A673 (cell line): ENCODE measurements around the gene RP9. TPM values are rescaled to one million over a fixed set of nuclear protein-coding genes. Genes with fewer than 3 reads are reported as not detected.

ENCODE experiments used
- BruUV-seq: library from RNA; stranded (reverse); fragments of 400-500 nt; replicated peaks from 2 replicates; lab custom pipeline; 2021; lab: Mats Ljungman, UMichigan
- CTCF ChIA-PET: fragments of 300-600 bp; sonication (Branson Sonifier 250); formaldehyde crosslinking; loops from one replicate; lab custom pipeline; 2022; ENCODE audit warnings: antibody characterized with exemption; lab: Charles Lee
- POLR2A ChIA-PET: fragments of 300-600 bp; sonication (Branson Sonifier 250); formaldehyde crosslinking; loops from one replicate; lab custom pipeline; 2022; ENCODE audit warnings: antibody characterized with exemption; ENCODE audit not compliant: low non-redundant PET; lab: Charles Lee
- DNase-seq: peaks from one replicate; pipeline ENCODE4 v3.0.0-alpha.2; 2015; ENCODE audit warnings: low spot score
- H3K27ac ChIP-seq: fragments of 200-600 bp; sonication (generic); 2 replicates; pipeline ENCODE4 v1.5.1; 2016; ENCODE audit warnings: mixed run types, low read depth, mild to moderate bottlenecking, mixed read lengths, antibody characterized with exemption, low read length; ENCODE audit not compliant: poor library complexity, severe bottlenecking
- H3K27me3 ChIP-seq: fragments of 200-600 bp; sonication (generic); replicated peaks from 2 replicates; pipeline ENCODE4 v1.6.1; 2017; ENCODE audit warnings: mixed run types, low read depth, mild to moderate bottlenecking, mixed read lengths, antibody characterized with exemption, low read length; ENCODE audit not compliant: insufficient read depth, poor library complexity
- H3K36me3 ChIP-seq: fragments of 200-600 bp; sonication (generic); 2 replicates; pipeline ENCODE4 v1.6.1; 2016; ENCODE audit warnings: mixed run types, mild to moderate bottlenecking, mixed read lengths, antibody characterized with exemption, low read length; ENCODE audit not compliant: insufficient read depth, poor library complexity, severe bottlenecking
- H3K4me1 ChIP-seq: fragments of 200-600 bp; sonication (generic); 2 replicates; pipeline ENCODE4 v1.6.1; 2017; ENCODE audit warnings: mixed run types, mild to moderate bottlenecking, mixed read lengths, antibody characterized with exemption, low read length; ENCODE audit not compliant: insufficient read depth, poor library complexity, severe bottlenecking
- H3K4me3 ChIP-seq: fragments of 200-600 bp; sonication (generic); 2 replicates; pipeline ENCODE4 v1.5.1; 2016; ENCODE audit warnings: low read depth, mixed run types, mild to moderate bottlenecking, mixed read lengths, low read length; ENCODE audit not compliant: poor library complexity, severe bottlenecking
- H3K9me3 ChIP-seq: fragments of 200-600 bp; sonication (generic); 2 replicates; pipeline ENCODE4 v1.6.1; 2016; ENCODE audit warnings: mixed run types, low read depth, mild to moderate bottlenecking, mixed read lengths, antibody characterized with exemption, low read length; ENCODE audit not compliant: poor library complexity, severe bottlenecking
- EZH2 ChIP-seq: fragments of 200-600 bp; sonication (generic); IDR thresholded peaks from 2 replicates; pipeline ENCODE4 v1.6.1; 2017; ENCODE audit warnings: borderline replicate concordance, low read depth, mild to moderate bottlenecking, mixed read lengths, antibody characterized with exemption, low read length; ENCODE audit not compliant: poor library complexity, severe bottlenecking
- intact Hi-C: fragments of 100-400 bp; cut with micrococcal nuclease; formaldehyde crosslinking; loops from one replicate; pipeline ENCODE4 v1.10.0; 2022; ENCODE audit not compliant: unreplicated experiment
- total RNA-seq: library from RNA; stranded (reverse); gene quantifications from 2 replicates; pipeline ENCODE4 v1.2.3, GENCODE V29; 2021
- TF ChIP-seq, protein P1 (sequence below): fragments of 300-800, 200-600 bp; sonication (generic); conservative IDR thresholded peaks from 2 replicates; pipeline ENCODE4 v1.5.1; 2017; ENCODE audit warnings: low read depth, mild to moderate bottlenecking, antibody characterized with exemption, low read length, moderate library complexity, mixed read lengths

Gene RP9
- total RNA-seq, 1 experiment from 2014 or later: 29.5 TPM

DNA sequence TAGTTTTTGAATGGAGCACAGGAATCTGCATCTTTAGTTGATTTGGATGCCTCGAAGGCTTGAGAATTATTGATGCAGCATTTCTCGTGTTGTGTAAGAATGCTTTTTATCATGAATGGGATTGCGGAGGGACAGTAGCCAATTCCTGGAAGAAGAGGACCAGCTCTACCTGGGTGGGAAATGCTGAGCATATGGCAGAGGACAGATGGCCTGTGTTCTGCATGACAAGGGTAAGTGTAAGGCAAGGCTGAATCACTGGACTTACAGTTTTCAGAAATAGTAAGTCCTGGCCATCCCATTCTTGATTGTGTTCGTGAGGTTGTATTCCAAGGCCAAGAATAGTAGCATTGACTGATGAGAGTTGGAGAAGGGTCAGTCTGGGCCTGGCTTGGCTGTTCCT is 15.9 kb downstream of the RP9 start:
- Histone ChIP-seq H3K4me1 (no peaks in the 10 kb centered on the region), H3K36me3 (peaks cover 38% of the 10 kb centered on the region), H3K9me3 (no peaks in the 10 kb centered on the region), H3K4me3 (no peak overlapping the region), H3K27me3 (no peaks in the 10 kb centered on the region), H3K27ac (no peak overlapping the region)
- ChIA-PET CTCF (no interaction called here), POLR2A (no interaction called here)
- BruUV-seq: no TSS peak
- intact Hi-C loops: no loop called here
- no peak for DNase-seq
- TF ChIP-seq, protein P1, sequence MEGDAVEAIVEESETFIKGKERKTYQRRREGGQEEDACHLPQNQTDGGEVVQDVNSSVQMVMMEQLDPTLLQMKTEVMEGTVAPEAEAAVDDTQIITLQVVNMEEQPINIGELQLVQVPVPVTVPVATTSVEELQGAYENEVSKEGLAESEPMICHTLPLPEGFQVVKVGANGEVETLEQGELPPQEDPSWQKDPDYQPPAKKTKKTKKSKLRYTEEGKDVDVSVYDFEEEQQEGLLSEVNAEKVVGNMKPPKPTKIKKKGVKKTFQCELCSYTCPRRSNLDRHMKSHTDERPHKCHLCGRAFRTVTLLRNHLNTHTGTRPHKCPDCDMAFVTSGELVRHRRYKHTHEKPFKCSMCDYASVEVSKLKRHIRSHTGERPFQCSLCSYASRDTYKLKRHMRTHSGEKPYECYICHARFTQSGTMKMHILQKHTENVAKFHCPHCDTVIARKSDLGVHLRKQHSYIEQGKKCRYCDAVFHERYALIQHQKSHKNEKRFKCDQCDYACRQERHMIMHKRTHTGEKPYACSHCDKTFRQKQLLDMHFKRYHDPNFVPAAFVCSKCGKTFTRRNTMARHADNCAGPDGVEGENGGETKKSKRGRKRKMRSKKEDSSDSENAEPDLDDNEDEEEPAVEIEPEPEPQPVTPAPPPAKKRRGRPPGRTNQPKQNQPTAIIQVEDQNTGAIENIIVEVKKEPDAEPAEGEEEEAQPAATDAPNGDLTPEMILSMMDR: no peak
- TF ChIP-seq EZH2: no peak

DNA sequence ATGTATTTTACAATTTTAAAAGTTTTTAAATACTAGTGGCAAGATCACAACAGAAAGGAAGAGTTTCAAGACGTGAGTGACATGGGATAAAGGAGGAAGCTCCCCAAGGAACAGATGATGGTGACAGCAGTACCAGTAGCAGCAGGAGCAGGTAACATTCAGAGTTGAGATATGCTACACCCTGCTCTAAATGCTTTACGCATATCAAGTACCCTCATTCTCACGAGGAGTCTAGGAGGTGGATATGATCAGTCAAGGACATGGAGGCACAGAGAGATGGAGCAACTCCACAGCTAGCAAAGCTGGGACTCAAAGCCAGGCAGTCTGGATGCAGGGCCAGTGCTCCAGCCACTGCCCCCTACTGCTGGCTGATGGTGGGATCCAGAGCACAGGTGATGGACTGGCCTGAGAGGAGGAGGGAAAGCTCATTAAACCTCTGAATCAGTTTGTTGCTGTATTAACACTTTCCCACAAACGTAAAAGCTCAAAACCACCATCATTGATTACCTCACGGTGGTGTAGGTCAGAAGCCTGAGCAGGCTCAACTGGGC is 17.5 kb downstream of the RP9 start:
- no TSS peak for BruUV-seq
- ChIA-PET CTCF (no interaction called here), POLR2A (no interaction called here)
- no peaks in the 10 kb centered on the region for H3K27me3 ChIP-seq
- H3K36me3 ChIP-seq: peaks cover 27% of the 10 kb centered on the region
- no peak overlapping the region for H3K4me3 ChIP-seq
- TF ChIP-seq, protein P1: no peak
- no peak for TF ChIP-seq EZH2
- no peaks in the 10 kb centered on the region for H3K4me1 ChIP-seq
- H3K27ac ChIP-seq: no peak overlapping the region
- no peak for DNase-seq
- no peaks in the 10 kb centered on the region for H3K9me3 ChIP-seq
- intact Hi-C loops: no loop called here

DNA sequence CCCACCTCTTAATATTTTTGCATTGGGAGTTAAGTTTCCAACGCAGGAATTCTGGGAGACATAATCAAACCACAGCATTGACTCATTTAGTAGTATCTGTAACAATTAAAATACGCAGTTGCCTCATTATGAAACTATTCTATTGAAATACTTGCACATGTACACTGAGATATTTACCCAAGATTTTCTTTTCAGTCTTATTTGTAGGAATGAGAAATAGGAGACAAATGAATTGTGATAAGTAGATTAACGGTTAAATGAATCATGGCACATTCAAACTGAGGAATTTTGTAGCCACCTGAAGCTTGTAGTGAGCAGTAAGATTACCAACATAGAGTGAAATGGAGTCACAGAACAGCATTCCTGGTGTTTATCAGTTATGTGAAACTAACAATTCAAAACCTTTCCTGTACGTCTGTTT is 18.1 kb downstream of the RP9 start:
- H3K4me3 ChIP-seq: no peak overlapping the region
- intact Hi-C loops: no loop called here
- DNase-seq: no peak
- peaks cover 21% of the 10 kb centered on the region for H3K36me3 ChIP-seq
- no peak overlapping the region for H3K27ac ChIP-seq
- ChIA-PET CTCF (no interaction called here), POLR2A (no interaction called here)
- no TSS peak for BruUV-seq
- TF ChIP-seq, protein P1: no peak
- no peak for TF ChIP-seq EZH2
- no peaks in the 10 kb centered on the region for H3K4me1 ChIP-seq
- no peaks in the 10 kb centered on the region for H3K9me3 ChIP-seq
- H3K27me3 ChIP-seq: no peaks in the 10 kb centered on the region
